ENCODE data around the gene NTHL1. TPM values are rescaled to one million over a fixed set of nuclear protein-coding genes. Genes with fewer than 3 reads are reported as not detected.

NTHL1 gene
- total and polyA plus RNA-seq, 2 of the 13 experiments (the other 11 are each of a cell fraction or from before 2014, with no cell fraction given): 47.5 to 64.9 TPM

DNA sequence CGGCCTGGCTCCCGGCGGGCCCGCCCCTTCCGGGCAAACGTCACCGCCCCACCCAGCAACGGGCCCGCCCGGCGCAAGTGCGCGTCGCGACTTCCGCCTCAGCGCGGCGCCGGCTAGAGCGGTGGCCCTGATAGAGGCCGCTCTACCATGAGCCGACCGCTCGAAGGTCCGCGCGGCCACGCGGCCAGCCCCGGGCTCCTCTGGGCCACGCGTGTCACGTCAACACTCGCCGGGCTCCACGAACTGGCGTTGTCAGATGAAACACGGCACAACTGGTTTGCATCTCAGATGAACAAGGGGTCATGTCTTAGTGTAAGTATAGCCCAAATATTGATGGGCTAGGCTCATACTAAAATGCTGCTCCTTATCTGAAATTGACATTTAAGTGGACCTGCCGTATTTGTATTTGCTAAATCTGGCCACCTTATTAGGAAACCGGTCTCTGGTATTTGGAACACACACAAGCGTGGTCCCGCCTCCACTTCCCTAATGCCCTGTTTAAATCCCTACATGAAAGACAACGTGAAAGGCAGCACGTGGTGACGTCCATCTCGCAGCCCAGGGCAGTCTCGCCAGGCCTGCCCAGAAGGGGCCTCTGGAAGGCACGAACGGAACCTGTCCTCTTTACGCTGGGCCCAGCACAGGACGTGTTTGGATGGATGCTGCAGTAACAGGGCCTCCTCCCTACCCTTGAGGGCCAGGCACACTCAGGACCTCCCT lies 37.7 kb downstream of the NTHL1 start, which contains the start of gene ZNF598 (continued):
- TF ChIP-seq, protein P1, sequence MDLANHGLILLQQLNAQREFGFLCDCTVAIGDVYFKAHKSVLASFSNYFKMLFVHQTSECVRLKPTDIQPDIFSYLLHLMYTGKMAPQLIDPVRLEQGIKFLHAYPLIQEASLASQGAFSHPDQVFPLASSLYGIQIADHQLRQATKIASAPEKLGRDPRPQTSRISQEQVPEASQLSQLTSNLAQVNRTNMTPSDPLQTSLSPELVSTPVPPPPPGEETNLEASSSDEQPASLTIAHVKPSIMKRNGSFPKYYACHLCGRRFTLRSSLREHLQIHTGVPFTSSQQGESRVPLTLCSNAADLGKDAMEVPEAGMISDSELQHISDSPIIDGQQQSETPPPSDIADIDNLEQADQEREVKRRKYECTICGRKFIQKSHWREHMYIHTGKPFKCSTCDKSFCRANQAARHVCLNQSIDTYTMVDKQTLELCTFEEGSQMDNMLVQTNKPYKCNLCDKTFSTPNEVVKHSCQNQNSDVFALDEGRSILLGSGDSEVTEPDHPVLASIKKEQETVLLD (CRISPR knock-in tag; IDR thresholded peaks at IDR 0.05; ENCODE audit: low read depth): peak; percentile 89
- TF ChIP-seq ZFY (CRISPR knock-in tag; IDR thresholded peaks at IDR 0.05) (peak; percentile 89), TGIF2 (CRISPR knock-in tag; IDR thresholded peaks at IDR 0.05) (peak; percentile 67; the same call in 1 of the 2 replicates), MYNN (CRISPR knock-in tag; IDR thresholded peaks at IDR 0.05; ENCODE audit: low read depth) (no peak), ZNF350 (CRISPR knock-in tag; IDR thresholded peaks at IDR 0.05; ENCODE audit: borderline replicate concordance, low read depth) (peak; percentile 67; the same call in 1 of the 2 replicates), U2AF1 (optimal IDR thresholded peaks at IDR 0.05; ENCODE audit: low read depth, low read length) (peak; percentile 89), CCDC6 (CRISPR knock-in tag; IDR thresholded peaks at IDR 0.05) (no peak), ZNF331 (CRISPR knock-in tag; IDR thresholded peaks at IDR 0.05) (no peak), ZBTB3 (CRISPR knock-in tag; IDR thresholded peaks at IDR 0.05; ENCODE audit: borderline replicate concordance, low read depth) (no peak), ZNF230 (CRISPR knock-in tag; IDR thresholded peaks at IDR 0.05) (0 out of 2 replicates have a peak, but pooled peaks have one; percentile 17), ZNF274 (CRISPR knock-in tag; IDR thresholded peaks at IDR 0.05) (peak; percentile 81), KLF6 (CRISPR knock-in tag; IDR thresholded peaks at IDR 0.05) (peak; percentile 70), GABPA (IDR thresholded peaks at IDR 0.05; ENCODE audit: low read depth, low read length) (peak; percentile 89), GABPA (CRISPR knock-in tag; IDR thresholded peaks at IDR 0.05; ENCODE audit: low read depth) (peak; percentile 87), CHD4 (IDR thresholded peaks at IDR 0.05; ENCODE audit: borderline replicate concordance, low read length) (no peak), ZNF713 (CRISPR knock-in tag; IDR thresholded peaks at IDR 0.05) (no peak), HHEX (CRISPR knock-in tag; IDR thresholded peaks at IDR 0.05) (no peak), RFX3 (CRISPR knock-in tag; IDR thresholded peaks at IDR 0.05) (no peak), NR2C2 (CRISPR knock-in tag; IDR thresholded peaks at IDR 0.05; ENCODE audit: borderline replicate concordance) (peak; percentile 51), PRPF4 (IDR thresholded peaks at IDR 0.05; ENCODE audit: low read depth, low read length, poor library complexity, severe bottlenecking) (no peak), SALL2 (CRISPR knock-in tag; IDR thresholded peaks at IDR 0.05) (no peak), LCORL (IDR thresholded peaks at IDR 0.05) (no peak), LCORL (CRISPR knock-in tag; IDR thresholded peaks at IDR 0.05) (0 out of 2 replicates have a peak, but pooled peaks have one; percentile 32), SNAPC2 (CRISPR knock-in tag; IDR thresholded peaks at IDR 0.05) (no peak), ZNF75D (CRISPR knock-in tag; IDR thresholded peaks at IDR 0.05; ENCODE audit: borderline replicate concordance) (no peak)
- TF ChIP-seq, protein P2, sequence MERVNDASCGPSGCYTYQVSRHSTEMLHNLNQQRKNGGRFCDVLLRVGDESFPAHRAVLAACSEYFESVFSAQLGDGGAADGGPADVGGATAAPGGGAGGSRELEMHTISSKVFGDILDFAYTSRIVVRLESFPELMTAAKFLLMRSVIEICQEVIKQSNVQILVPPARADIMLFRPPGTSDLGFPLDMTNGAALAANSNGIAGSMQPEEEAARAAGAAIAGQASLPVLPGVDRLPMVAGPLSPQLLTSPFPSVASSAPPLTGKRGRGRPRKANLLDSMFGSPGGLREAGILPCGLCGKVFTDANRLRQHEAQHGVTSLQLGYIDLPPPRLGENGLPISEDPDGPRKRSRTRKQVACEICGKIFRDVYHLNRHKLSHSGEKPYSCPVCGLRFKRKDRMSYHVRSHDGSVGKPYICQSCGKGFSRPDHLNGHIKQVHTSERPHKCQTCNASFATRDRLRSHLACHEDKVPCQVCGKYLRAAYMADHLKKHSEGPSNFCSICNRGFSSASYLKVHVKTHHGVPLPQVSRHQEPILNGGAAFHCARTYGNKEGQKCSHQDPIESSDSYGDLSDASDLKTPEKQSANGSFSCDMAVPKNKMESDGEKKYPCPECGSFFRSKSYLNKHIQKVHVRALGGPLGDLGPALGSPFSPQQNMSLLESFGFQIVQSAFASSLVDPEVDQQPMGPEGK (CRISPR knock-in tag; IDR thresholded peaks at IDR 0.05): 0 out of 2 replicates have a peak, but pooled peaks have one; percentile 22
- TF ChIP-seq, protein P3, sequence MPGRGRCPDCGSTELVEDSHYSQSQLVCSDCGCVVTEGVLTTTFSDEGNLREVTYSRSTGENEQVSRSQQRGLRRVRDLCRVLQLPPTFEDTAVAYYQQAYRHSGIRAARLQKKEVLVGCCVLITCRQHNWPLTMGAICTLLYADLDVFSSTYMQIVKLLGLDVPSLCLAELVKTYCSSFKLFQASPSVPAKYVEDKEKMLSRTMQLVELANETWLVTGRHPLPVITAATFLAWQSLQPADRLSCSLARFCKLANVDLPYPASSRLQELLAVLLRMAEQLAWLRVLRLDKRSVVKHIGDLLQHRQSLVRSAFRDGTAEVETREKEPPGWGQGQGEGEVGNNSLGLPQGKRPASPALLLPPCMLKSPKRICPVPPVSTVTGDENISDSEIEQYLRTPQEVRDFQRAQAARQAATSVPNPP (CRISPR knock-in tag; IDR thresholded peaks at IDR 0.05): no peak
